WTC11 (cell line): Measurements from ENCODE around the gene LRRC74B. TPM values are rescaled to one million over a fixed set of nuclear protein-coding genes. Genes with fewer than 3 reads are reported as not detected.

Source experiments
- ATAC-seq: fragments of 200-7000 bp; cut with Tn5 transposase; 2 replicates; pipeline ENCODE4 v1.10.0; 2021; ENCODE audit warnings: mild to moderate bottlenecking, moderate library complexity
- CTCF ChIA-PET: fragments of 300-600 bp; sonication (Branson Sonifier 250); formaldehyde crosslinking; loops from one replicate; lab custom pipeline; 2021; ENCODE audit warnings: antibody characterized with exemption; lab: Charles Lee
- POLR2A ChIA-PET: fragments of 350-600 bp; sonication (Branson Sonifier 250); formaldehyde crosslinking; loops from one replicate; lab custom pipeline; 2021; ENCODE audit warnings: antibody characterized with exemption; lab: Charles Lee
- DNase-seq: peaks from one replicate; pipeline ENCODE4 v3.0.0; 2021; ENCODE audit warnings: low spot score
- H3K27ac Mint-ChIP-seq: 2 replicates; pipeline ENCODE4 v1.8.0; 2021; ENCODE audit warnings: mixed read lengths
- H3K27me3 Mint-ChIP-seq: 2 replicates; pipeline ENCODE4 v1.8.0; 2021; ENCODE audit warnings: low read depth, mild to moderate bottlenecking, moderate library complexity, mixed read lengths
- H3K36me3 Mint-ChIP-seq: 2 replicates; pipeline ENCODE4 v1.8.0; 2021; ENCODE audit warnings: mixed read lengths
- H3K4me1 Mint-ChIP-seq: 2 replicates; pipeline ENCODE4 v1.8.0; 2022; ENCODE audit warnings: mixed read lengths
- H3K4me3 Mint-ChIP-seq: 2 replicates; pipeline ENCODE4 v1.8.0; 2021; ENCODE audit warnings: mild to moderate bottlenecking, moderate library complexity, mixed read lengths
- H3K9me3 Mint-ChIP-seq: 2 replicates; pipeline ENCODE4 v1.8.0; 2021; ENCODE audit warnings: mixed read lengths
- CBFB ChIP-seq: sonication (generic); formaldehyde crosslinking; IDR thresholded peaks from 2 replicates; pipeline ENCODE4 v1.8.1; 2022; ENCODE audit warnings: mild to moderate bottlenecking, low read depth, missing genetic modification reagents
- FOXJ3 ChIP-seq: sonication (generic); formaldehyde crosslinking; IDR thresholded peaks from 2 replicates; pipeline ENCODE4 v1.9.0; 2021; ENCODE audit warnings: missing genetic modification reagents, mild to moderate bottlenecking, borderline replicate concordance
- GABPB1 ChIP-seq: sonication (generic); formaldehyde crosslinking; IDR thresholded peaks from 2 replicates; pipeline ENCODE4 v1.8.1; 2023; ENCODE audit warnings: mild to moderate bottlenecking, missing genetic modification reagents
- HMGA2 ChIP-seq: fragments of 250-450 bp; sonication (Bioruptor Pico); IDR thresholded peaks from 2 replicates; pipeline ENCODE4 v1.4.0; 2021; ENCODE audit warnings: mild to moderate bottlenecking, moderate library complexity
- IRF2 ChIP-seq: sonication (generic); formaldehyde crosslinking; IDR thresholded peaks from 2 replicates; pipeline ENCODE4 v1.8.0; 2022; ENCODE audit warnings: low read depth, missing genetic modification reagents, borderline replicate concordance
- NFATC4 ChIP-seq: fragments of 250-450 bp; sonication (Bioruptor Pico); IDR thresholded peaks from 2 replicates; pipeline ENCODE4 v1.9.0; 2021; ENCODE audit warnings: mild to moderate bottlenecking
- NR2C2 ChIP-seq: sonication (generic); formaldehyde crosslinking; IDR thresholded peaks from 2 replicates; pipeline ENCODE4 v1.8.0; 2022; ENCODE audit warnings: mild to moderate bottlenecking, missing genetic modification reagents
- RELA ChIP-seq: sonication (generic); formaldehyde crosslinking; IDR thresholded peaks from 2 replicates; pipeline ENCODE4 v1.8.1; 2022; ENCODE audit warnings: missing genetic modification reagents, mild to moderate bottlenecking, borderline replicate concordance
- SMAD4 ChIP-seq: sonication (generic); formaldehyde crosslinking; IDR thresholded peaks from 2 replicates; pipeline ENCODE4 v1.8.0; 2022; ENCODE audit warnings: mild to moderate bottlenecking, missing genetic modification reagents
- SP1 ChIP-seq: sonication (generic); formaldehyde crosslinking; conservative IDR thresholded peaks from 2 replicates; pipeline ENCODE4 v1.8.1; 2022; ENCODE audit warnings: missing genetic modification reagents
- TEAD4 ChIP-seq: sonication (generic); formaldehyde crosslinking; IDR thresholded peaks from 2 replicates; pipeline ENCODE4 v1.8.0; 2022; ENCODE audit warnings: mild to moderate bottlenecking, missing genetic modification reagents
- ZNF281 ChIP-seq: sonication (generic); formaldehyde crosslinking; IDR thresholded peaks from 2 replicates; pipeline ENCODE4 v1.8.0; 2023; ENCODE audit warnings: mild to moderate bottlenecking, missing genetic modification reagents
- ZNF317 ChIP-seq: sonication (generic); formaldehyde crosslinking; IDR thresholded peaks from 2 replicates; pipeline ENCODE4 v1.8.1; 2023; ENCODE audit warnings: low read depth, mild to moderate bottlenecking, moderate library complexity, missing genetic modification reagents, borderline replicate concordance
- ZNF416 ChIP-seq: fragments of 250-450 bp; sonication (Bioruptor Pico); IDR thresholded peaks from 2 replicates; pipeline ENCODE4 v1.9.0; 2021; ENCODE audit warnings: mild to moderate bottlenecking, inconsistent platforms
- ZSCAN18 ChIP-seq: fragments of 250-450 bp; sonication (Bioruptor Pico); IDR thresholded peaks from 2 replicates; pipeline ENCODE4 v2.1.2; 2022; ENCODE audit warnings: mild to moderate bottlenecking, moderate library complexity
- total RNA-seq: library from RNA; stranded (reverse); gene quantifications from 3 replicates; pipeline ENCODE4 v1.2.3, GENCODE V29; 2021
- TF ChIP-seq, protein P1 (sequence below): sonication (generic); formaldehyde crosslinking; IDR thresholded peaks from 2 replicates; pipeline ENCODE4 v1.8.1; 2023; ENCODE audit warnings: mild to moderate bottlenecking, missing genetic modification reagents
- TF ChIP-seq, protein P2 (sequence below): sonication (generic); formaldehyde crosslinking; IDR thresholded peaks from 2 replicates; pipeline ENCODE4 v1.8.1; 2023; ENCODE audit warnings: mild to moderate bottlenecking, missing genetic modification reagents
- TF ChIP-seq, protein P3 (sequence below): sonication (generic); formaldehyde crosslinking; IDR thresholded peaks from 2 replicates; pipeline ENCODE4 v1.8.1; 2023; ENCODE audit warnings: mild to moderate bottlenecking, moderate library complexity, missing genetic modification reagents
- TF ChIP-seq, protein P4 (sequence below): sonication (generic); formaldehyde crosslinking; IDR thresholded peaks from 2 replicates; pipeline ENCODE4 v1.8.0; 2022; ENCODE audit warnings: mild to moderate bottlenecking, missing genetic modification reagents

Gene LRRC74B
- total RNA-seq, 1 experiment from 2014 or later = not detected

DNA sequence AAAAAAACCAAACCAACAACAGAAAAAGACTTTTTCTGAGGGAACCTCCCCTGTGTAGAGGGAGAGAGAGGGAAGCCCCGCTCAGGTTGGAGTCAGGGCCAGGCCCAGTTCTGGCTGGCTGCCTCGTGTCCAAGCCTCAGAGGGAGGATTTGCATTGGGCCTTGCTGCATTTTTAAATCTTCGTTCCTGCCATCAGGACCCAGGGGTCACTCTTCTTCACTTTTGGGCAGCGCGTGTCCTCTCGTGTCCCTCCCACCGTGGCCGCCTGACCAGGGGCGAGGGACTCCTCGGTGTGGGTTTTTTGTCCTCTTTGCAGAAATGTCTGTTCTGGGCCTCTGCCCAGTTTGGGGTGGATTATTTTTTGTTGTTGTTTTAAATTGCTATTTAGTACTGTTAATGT lies 57.9 kb downstream of the LRRC74B start:
- Mint-ChIP-seq H3K9me3 (no peaks in the 10 kb centered on the region), H3K4me1 (peaks cover 22% of the 10 kb centered on the region), H3K27me3 (peaks cover 21% of the 10 kb centered on the region), H3K27ac (no peak overlapping the region), H3K36me3 (no peaks in the 10 kb centered on the region), H3K4me3 (no peak overlapping the region)
- ATAC-seq = no peak
- POLR2A ChIA-PET = no interaction called here
- DNase-seq = no peak
- TF ChIP-seq, protein P1, sequence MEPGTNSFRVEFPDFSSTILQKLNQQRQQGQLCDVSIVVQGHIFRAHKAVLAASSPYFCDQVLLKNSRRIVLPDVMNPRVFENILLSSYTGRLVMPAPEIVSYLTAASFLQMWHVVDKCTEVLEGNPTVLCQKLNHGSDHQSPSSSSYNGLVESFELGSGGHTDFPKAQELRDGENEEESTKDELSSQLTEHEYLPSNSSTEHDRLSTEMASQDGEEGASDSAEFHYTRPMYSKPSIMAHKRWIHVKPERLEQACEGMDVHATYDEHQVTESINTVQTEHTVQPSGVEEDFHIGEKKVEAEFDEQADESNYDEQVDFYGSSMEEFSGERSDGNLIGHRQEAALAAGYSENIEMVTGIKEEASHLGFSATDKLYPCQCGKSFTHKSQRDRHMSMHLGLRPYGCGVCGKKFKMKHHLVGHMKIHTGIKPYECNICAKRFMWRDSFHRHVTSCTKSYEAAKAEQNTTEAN (CRISPR knock-in tag) = no peak
- TF ChIP-seq HMGA2 = no peak
- no peak for TF ChIP-seq SP1 (CRISPR knock-in tag)
- CTCF ChIA-PET = interaction anchor here (0.6 to 5.1 kb wide), 25 partner anchors 13 to 300 kb away, joined by 3 to 55 read pairs (median 8); partner anchors contain the start of genes CRKL, LRRC74B, LZTR1 and P2RX6

DNA sequence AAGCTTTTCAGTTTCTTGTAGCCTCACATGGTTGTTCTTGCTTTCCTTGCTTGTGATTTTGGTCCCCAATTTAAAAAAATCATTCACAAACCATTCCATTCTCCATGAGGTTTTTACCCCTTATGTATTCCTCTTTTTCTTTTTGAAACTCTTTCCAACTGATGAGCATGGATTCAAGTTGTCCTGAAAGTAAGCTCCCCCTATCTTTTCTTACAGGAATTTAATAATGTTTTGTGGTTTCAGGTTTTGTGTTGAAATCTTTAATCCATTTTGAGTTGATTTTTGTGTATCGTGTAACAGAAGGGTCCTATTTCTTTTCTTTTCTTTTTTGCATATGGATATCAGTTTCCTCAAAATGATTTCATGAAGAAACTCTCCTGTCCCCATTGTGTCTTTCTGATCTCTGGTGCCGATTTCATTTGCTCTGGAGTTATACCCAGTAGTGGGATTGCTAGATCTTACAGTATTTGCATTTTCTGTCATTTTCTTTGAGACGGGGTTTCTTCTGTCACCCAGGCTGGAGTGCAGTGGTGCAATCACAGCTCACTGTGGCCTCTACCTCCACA lies 58.5 kb downstream of the LRRC74B start:
- Mint-ChIP-seq H3K9me3 (no peaks in the 10 kb centered on the region), H3K4me1 (peaks cover 22% of the 10 kb centered on the region), H3K27ac (no peak overlapping the region), H3K27me3 (peaks cover 21% of the 10 kb centered on the region), H3K36me3 (no peaks in the 10 kb centered on the region), H3K4me3 (no peak overlapping the region)
- DNase-seq (no peak), ATAC-seq (no peak)
- no peak for TF ChIP-seq GABPB1 (CRISPR knock-in tag)
- TF ChIP-seq, protein P2, sequence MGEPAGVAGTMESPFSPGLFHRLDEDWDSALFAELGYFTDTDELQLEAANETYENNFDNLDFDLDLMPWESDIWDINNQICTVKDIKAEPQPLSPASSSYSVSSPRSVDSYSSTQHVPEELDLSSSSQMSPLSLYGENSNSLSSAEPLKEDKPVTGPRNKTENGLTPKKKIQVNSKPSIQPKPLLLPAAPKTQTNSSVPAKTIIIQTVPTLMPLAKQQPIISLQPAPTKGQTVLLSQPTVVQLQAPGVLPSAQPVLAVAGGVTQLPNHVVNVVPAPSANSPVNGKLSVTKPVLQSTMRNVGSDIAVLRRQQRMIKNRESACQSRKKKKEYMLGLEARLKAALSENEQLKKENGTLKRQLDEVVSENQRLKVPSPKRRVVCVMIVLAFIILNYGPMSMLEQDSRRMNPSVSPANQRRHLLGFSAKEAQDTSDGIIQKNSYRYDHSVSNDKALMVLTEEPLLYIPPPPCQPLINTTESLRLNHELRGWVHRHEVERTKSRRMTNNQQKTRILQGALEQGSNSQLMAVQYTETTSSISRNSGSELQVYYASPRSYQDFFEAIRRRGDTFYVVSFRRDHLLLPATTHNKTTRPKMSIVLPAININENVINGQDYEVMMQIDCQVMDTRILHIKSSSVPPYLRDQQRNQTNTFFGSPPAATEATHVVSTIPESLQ (CRISPR knock-in tag) = no peak
- TF ChIP-seq ZSCAN18 (CRISPR knock-in tag) = no peak
- no peak for TF ChIP-seq CBFB (CRISPR knock-in tag)
- TF ChIP-seq ZNF416 (CRISPR knock-in tag) = no peak
- TF ChIP-seq FOXJ3 (CRISPR knock-in tag) = no peak
- TF ChIP-seq NFATC4 (CRISPR knock-in tag) = no peak
- no peak for TF ChIP-seq IRF2 (CRISPR knock-in tag)
- TF ChIP-seq ZNF281 (CRISPR knock-in tag) = no peak
- no peak for TF ChIP-seq RELA
- TF ChIP-seq, protein P3, sequence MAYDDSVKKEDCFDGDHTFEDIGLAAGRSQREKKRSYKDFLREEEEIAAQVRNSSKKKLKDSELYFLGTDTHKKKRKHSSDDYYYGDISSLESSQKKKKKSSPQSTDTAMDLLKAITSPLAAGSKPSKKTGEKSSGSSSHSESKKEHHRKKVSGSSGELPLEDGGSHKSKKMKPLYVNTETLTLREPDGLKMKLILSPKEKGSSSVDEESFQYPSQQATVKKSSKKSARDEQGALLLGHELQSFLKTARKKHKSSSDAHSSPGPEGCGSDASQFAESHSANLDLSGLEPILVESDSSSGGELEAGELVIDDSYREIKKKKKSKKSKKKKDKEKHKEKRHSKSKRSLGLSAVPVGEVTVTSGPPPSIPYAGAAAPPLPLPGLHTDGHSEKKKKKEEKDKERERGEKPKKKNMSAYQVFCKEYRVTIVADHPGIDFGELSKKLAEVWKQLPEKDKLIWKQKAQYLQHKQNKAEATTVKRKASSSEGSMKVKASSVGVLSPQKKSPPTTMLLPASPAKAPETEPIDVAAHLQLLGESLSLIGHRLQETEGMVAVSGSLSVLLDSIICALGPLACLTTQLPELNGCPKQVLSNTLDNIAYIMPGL (CRISPR knock-in tag) = no peak
- TF ChIP-seq, protein P4, sequence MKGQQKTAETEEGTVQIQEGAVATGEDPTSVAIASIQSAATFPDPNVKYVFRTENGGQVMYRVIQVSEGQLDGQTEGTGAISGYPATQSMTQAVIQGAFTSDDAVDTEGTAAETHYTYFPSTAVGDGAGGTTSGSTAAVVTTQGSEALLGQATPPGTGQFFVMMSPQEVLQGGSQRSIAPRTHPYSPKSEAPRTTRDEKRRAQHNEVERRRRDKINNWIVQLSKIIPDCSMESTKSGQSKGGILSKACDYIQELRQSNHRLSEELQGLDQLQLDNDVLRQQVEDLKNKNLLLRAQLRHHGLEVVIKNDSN = no peak
- no peak for TF ChIP-seq ZNF317 (CRISPR knock-in tag)
- TF ChIP-seq SMAD4 = no peak
- TF ChIP-seq TEAD4 (CRISPR knock-in tag) = no peak
- no peak for TF ChIP-seq NR2C2 (CRISPR knock-in tag)
- CTCF ChIA-PET = interaction anchor here (0.5 to 5.1 kb wide), 8 partner anchors 16 to 344 kb away, joined by 3 to 55 read pairs (median 4); no protein-coding TSS in a partner anchor
- POLR2A ChIA-PET = no interaction called here
